Small intestine (tissue), 16 donors: Measurements from ENCODE around the gene OR1L6. TPM values are rescaled to one million over a fixed set of nuclear protein-coding genes. Genes with fewer than 3 reads are reported as not detected.

Experiments used
- DNase-seq, 2 donors: peaks; one replicate each; pipeline versions ENCODE4 v3.0.0 to v3.0.0-alpha.2; 2013
- FAIRE-seq: peaks from 2 replicates; lab custom pipeline; 2012; peaks lifted over from hg19 to GRCh38; lab: Jason Lieb, UNC
- H3K27ac ChIP-seq, 3 donors: one replicate each; pipeline ENCODE4 v1.5.1; 2013; ENCODE audit warnings: low read length in 2 of 3, mild to moderate bottlenecking in 2 of 3, control low read depth in 1 of 3, inconsistent platforms in 1 of 3, low read depth in 1 of 3, moderate library complexity in 1 of 3
- H3K27me3 ChIP-seq, 3 donors: one replicate each; pipeline ENCODE4 v1.6.1; 2013; ENCODE audit warnings: low read length in 3 of 3, inconsistent platforms in 1 of 3; ENCODE audit not compliant: control insufficient read depth in 3 of 3, insufficient read depth in 3 of 3
- H3K36me3 ChIP-seq, 3 donors: one replicate each; pipeline ENCODE4 v1.6.1; 2013; ENCODE audit warnings: low read length in 3 of 3, inconsistent platforms in 1 of 3, low read depth in 1 of 3, mild to moderate bottlenecking in 1 of 3, moderate library complexity in 1 of 3; ENCODE audit not compliant: control insufficient read depth in 3 of 3, insufficient read depth in 2 of 3
- H3K4me1 ChIP-seq, 3 donors: one replicate each; pipeline ENCODE4 v1.6.1; 2013; ENCODE audit warnings: low read length in 2 of 3, inconsistent platforms in 1 of 3, low read depth in 1 of 3, mild to moderate bottlenecking in 1 of 3, moderate library complexity in 1 of 3; ENCODE audit not compliant: control insufficient read depth in 3 of 3, insufficient read depth in 2 of 3
- H3K4me3 ChIP-seq, 3 donors: one replicate each; pipeline ENCODE4 v1.5.1; 2013; ENCODE audit warnings: low read length in 3 of 3, control low read depth in 1 of 3, inconsistent platforms in 1 of 3, low read depth in 1 of 3, mild to moderate bottlenecking in 1 of 3, moderate library complexity in 1 of 3
- H3K9me3 ChIP-seq, 2 donors: one replicate each; pipeline ENCODE4 v1.6.1; 2013; ENCODE audit warnings: low read depth in 1 of 2, low read length in 1 of 2; ENCODE audit not compliant: control insufficient read depth in 2 of 2, insufficient read depth in 1 of 2
- WGBS, 3 donors: extraction: QIAGEN DNeasy Blood & Tissue Kit; methylation state at CpG; one replicate each; pipeline ENCODE4 v1.1.7; 2013; 5-methylcytosine and 5-hydroxymethylcytosine counted together
- long read RNA-seq, 10 donors: transcript quantifications; one replicate each; lab custom pipeline, GENCODE V29; 2026
- polyA plus RNA-seq, 4 donors: library from polyadenylated mRNA; stranded (reverse) in 3 of 4; unstranded in 1 of 4; fragments of 200-250 nt in 3 of 4; fragments of 120-200 nt in 1 of 4; gene quantifications; one replicate each; pipeline versions ENCODE4 v1.2.1 to v1.2.3, GENCODE V29; 2013
- donor health status: healthy with polysubstance abuse.
- donor health status: control.
- donor health status: control.
- donor health status: Bipolar disorder and iron deficiency.
- donor health status: healthy.

OR1L6 gene, protein sequence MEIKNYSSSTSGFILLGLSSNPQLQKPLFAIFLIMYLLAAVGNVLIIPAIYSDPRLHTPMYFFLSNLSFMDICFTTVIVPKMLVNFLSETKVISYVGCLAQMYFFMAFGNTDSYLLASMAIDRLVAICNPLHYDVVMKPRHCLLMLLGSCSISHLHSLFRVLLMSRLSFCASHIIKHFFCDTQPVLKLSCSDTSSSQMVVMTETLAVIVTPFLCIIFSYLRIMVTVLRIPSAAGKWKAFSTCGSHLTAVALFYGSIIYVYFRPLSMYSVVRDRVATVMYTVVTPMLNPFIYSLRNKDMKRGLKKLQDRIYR
- polyA plus RNA-seq = not detected
- long read RNA-seq, donor 1 = 0 reads
- long read RNA-seq, donor 2 = 0 reads
- long read RNA-seq, donor 3 = 0 reads
- long read RNA-seq, donor 4 = 0 reads
- long read RNA-seq, donor 5 = 0 reads
- long read RNA-seq, donor 6 = 0 reads
- long read RNA-seq, donor 7 = 0 reads
- long read RNA-seq, donor 8 = 0 reads
- long read RNA-seq, donor 9 = 0 reads
- long read RNA-seq, donor 10 = 0 reads

DNA sequence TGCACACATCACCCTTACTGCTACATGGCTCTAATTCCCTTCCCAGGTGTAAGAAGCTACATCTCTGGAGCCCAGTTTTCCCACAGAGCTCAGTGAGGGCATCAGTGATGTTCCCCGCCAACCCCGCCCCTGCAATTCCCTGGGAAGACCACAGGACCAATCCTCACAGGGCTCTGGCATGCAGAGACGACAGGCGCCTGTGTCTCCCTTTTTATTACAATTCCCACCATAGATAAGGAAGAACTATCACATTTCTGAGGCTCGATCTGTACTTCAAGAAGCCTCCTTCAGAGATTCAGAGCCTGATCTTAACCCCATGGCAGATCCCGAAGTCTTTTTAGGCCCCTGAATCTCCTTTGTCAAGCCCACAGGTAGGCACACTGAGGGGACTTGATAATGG, at the start of gene OR1L6:
Gene OR1L6 (plus strand): TSS at position 301 of the 400 bp plus-strand sequence. CDS start 7,545 bp downstream, outside the sequence.
- no peaks in the 10 kb centered on the region for H3K9me3 ChIP-seq
- no peaks in the 10 kb centered on the region for H3K4me1 ChIP-seq
- WGBS, 3 donors = 64 to 71% (median 68%) methylated on average over 6 of the region's 6 CpGs
- no peaks in the 10 kb centered on the region for H3K36me3 ChIP-seq
- H3K4me3 ChIP-seq = no peak within 1 kb of the TSS
- H3K27me3 ChIP-seq = peaks cover 0 to 2% (median 0%) of the 10 kb centered on the region in 3 donors
- no peak for FAIRE-seq
- H3K27ac ChIP-seq = no peak within 1 kb of the TSS
- DNase-seq = no peak

GRCh38 chr9:122695696-122696095, 46.4 kb upstream of the OR1L6 start:
- Histone ChIP-seq H3K4me1 (no peaks in the 10 kb centered on the region), H3K4me3 (no peak overlapping the region), H3K27me3 (no peaks in the 10 kb centered on the region), H3K9me3 (no peaks in the 10 kb centered on the region), H3K27ac (no peak overlapping the region), H3K36me3 (no peaks in the 10 kb centered on the region)
- DNase-seq = no peak
- FAIRE-seq = no peak
- WGBS, 3 donors = 93 to 100% (median 98%) methylated on average over 1 of the region's 1 CpG

GRCh38 chr9:122718038-122718437, 24.1 kb upstream of the OR1L6 start:
- Histone ChIP-seq H3K36me3 (no peaks in the 10 kb centered on the region), H3K27me3 (no peaks in the 10 kb centered on the region), H3K9me3 (no peaks in the 10 kb centered on the region), H3K4me1 (no peaks in the 10 kb centered on the region), H3K27ac (no peak overlapping the region), H3K4me3 (no peak overlapping the region)
- 84 to 93% (median 87%) methylated on average over 7 of the region's 7 CpGs for WGBS, 3 donors
- DNase-seq (no peak), FAIRE-seq (no peak)

GRCh38 chr9:122719218-122719617, 22.9 kb upstream of the OR1L6 start:
- FAIRE-seq (no peak), DNase-seq (no peak)
- H3K4me3 ChIP-seq = no peak overlapping the region
- no peaks in the 10 kb centered on the region for H3K4me1 ChIP-seq
- H3K27ac ChIP-seq = no peak overlapping the region
- H3K27me3 ChIP-seq = no peaks in the 10 kb centered on the region
- H3K9me3 ChIP-seq = no peaks in the 10 kb centered on the region
- 72 to 85% (median 83%) methylated on average over 4 of the region's 4 CpGs for WGBS, 3 donors
- H3K36me3 ChIP-seq = no peaks in the 10 kb centered on the region

DNA sequence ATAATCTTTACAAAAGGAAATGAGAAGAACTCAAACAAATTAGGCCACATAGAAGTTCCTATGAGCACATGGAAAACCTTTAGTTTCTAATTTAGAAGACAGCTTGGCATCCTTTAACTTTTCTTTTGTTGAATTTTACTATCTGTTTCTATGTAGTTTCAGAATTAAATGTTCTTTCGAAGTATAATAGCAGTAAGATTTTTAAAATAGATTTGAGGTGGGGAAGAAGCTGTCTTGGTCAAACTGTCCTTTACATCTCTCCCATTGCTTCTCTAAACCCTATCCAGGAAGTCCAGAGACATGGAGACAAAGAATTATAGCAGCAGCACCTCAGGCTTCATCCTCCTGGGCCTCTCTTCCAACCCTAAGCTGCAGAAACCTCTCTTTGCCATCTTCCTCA, 18.4 kb upstream of the OR1L6 start, which contains the start of gene OR1L4:
Gene OR1L4 (plus strand): TSS at position 301 of the 400 bp plus-strand sequence. CDS start 0 bp downstream, at position 301.
- WGBS, 3 donors = 80 to 84% (median 82%) methylated on average over 1 of the region's 1 CpG
- FAIRE-seq = no peak

DNA sequence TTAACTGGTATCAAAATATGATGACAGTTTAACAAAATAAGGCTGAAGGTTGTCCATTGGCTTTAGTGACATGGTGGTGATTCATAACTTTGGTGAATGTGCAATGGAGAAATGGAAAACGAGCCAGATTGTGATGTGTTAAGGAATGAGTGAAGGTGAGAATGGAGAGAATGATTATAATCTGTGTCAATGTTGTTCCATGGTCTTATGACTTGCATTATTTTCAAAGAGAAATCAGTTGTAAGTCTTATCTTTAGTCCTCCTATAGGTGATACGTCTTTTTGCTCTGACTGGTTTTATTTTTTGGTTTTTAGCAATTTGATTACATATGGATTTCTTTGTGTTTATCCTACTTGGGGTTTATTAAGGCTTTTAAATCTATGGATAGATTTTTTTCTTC, 12.7 kb downstream of the OR1L6 start:
- Histone ChIP-seq H3K4me3 (no peak overlapping the region), H3K27me3 (no peaks in the 10 kb centered on the region), H3K27ac (no peak overlapping the region), H3K4me1 (no peaks in the 10 kb centered on the region), H3K9me3 (no peaks in the 10 kb centered on the region), H3K36me3 (no peaks in the 10 kb centered on the region)
- 31 to 38% (median 37%) methylated on average over 2 of the region's 2 CpGs for WGBS, 3 donors
- no peak for DNase-seq
- FAIRE-seq = no peak

More for the DNA sequence above, 18.4 kb upstream of the OR1L6 start, which contains the start of gene OR1L4:
- DNase-seq = no peak
- Histone ChIP-seq H3K27ac (no peak within 1 kb of the TSS), H3K9me3 (peaks cover 0 to 6% of the 10 kb centered on the region in 2 donors), H3K36me3 (no peaks in the 10 kb centered on the region), H3K27me3 (no peaks in the 10 kb centered on the region), H3K4me3 (no peak within 1 kb of the TSS), H3K4me1 (no peaks in the 10 kb centered on the region)

DNA sequence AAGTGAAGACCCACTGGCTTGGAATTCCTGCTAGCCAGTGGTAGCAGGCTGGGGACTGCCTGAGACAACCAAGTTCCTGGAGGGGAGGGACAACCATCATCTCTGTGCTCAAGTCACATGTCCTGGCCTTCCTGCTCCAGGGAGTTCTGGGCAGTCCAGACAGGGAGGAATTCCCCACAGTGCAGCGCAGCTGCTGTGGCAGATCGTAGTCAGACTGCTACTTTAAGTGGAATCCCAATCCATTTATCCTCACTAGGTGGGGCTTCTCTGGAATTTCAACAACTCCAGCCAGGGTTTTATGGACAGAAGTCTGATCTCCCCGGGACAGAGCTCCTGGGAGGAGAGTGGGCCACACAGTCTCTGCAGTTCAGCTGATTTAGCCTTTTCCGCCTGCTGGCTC, 25.7 kb downstream of the OR1L6 start:
- WGBS, 3 donors = 73 to 85% (median 74%) methylated on average over 4 of the region's 4 CpGs
- Histone ChIP-seq H3K4me3 (no peak overlapping the region), H3K27me3 (peaks cover 0 to 2% (median 0%) of the 10 kb centered on the region in 3 donors), H3K9me3 (peaks cover 0 to 9% of the 10 kb centered on the region in 2 donors), H3K27ac (no peak overlapping the region), H3K4me1 (no peaks in the 10 kb centered on the region), H3K36me3 (no peaks in the 10 kb centered on the region)
- FAIRE-seq (no peak), DNase-seq (no peak)

GRCh38 chr9:122777052-122777451, 34.9 kb downstream of the OR1L6 start:
- no peak overlapping the region for H3K4me3 ChIP-seq
- 85 to 86% (median 85%) methylated on average over 8 of the region's 8 CpGs for WGBS, 3 donors
- H3K27me3 ChIP-seq = no peaks in the 10 kb centered on the region
- no peak overlapping the region for H3K27ac ChIP-seq
- no peaks in the 10 kb centered on the region for H3K36me3 ChIP-seq
- DNase-seq = no peak
- H3K9me3 ChIP-seq = no peaks in the 10 kb centered on the region
- no peak for FAIRE-seq
- no peaks in the 10 kb centered on the region for H3K4me1 ChIP-seq
